GM18498 (cell line): ENCODE results near the gene LCOR.
A peak's percentile ranks its signal among the peaks of the same experiment; 100 is the strongest.

Experiments used
- ATAC-seq: cut with Tn5 transposase; IDR thresholded peaks from one replicate; pipeline ENCODE4 v1.9.1; 2021; ENCODE audit warnings: mild to moderate bottlenecking, moderate library complexity; ENCODE audit not compliant: unreplicated experiment

The LCOR gene

GRCh38 chr10:96982149-96982930 lies 150.2 kb downstream of the LCOR start:
- ATAC-seq = no peak

GRCh38 chr10:96984541-96985131 lies 152.5 kb downstream of the LCOR start:
- peak; percentile 53 for ATAC-seq

GRCh38 chr10:96986200-96986856 lies 154.2 kb downstream of the LCOR start:
- ATAC-seq = no peak

- no peak for ATAC-seq
Measured at GRCh38 chr10:96987141-96987841, 155.2 kb downstream of the LCOR start.

GRCh38 chr10:96987842-96988175 lies 155.7 kb downstream of the LCOR start:
- no peak for ATAC-seq

GRCh38 chr10:96988426-96988825 lies 156.3 kb downstream of the LCOR start:
- no peak for ATAC-seq

- peak; percentile 64 for ATAC-seq
Measured at GRCh38 chr10:96991313-96991841, 159.3 kb downstream of the LCOR start.

GRCh38 chr10:96992721-96993120 lies 160.6 kb downstream of the LCOR start:
- peak; percentile 55 for ATAC-seq

- no peak for ATAC-seq
Measured at GRCh38 chr10:96995851-96996250, 163.8 kb downstream of the LCOR start.

- ATAC-seq = no peak
Measured at GRCh38 chr10:96996275-96996965, 164.3 kb downstream of the LCOR start.

GRCh38 chr10:96998329-96998888 lies 166.3 kb downstream of the LCOR start:
- no peak for ATAC-seq

GRCh38 chr10:96999337-96999736 lies 167.2 kb downstream of the LCOR start:
- ATAC-seq = no peak

- ATAC-seq = no peak
Measured at GRCh38 chr10:96999987-97000386, 167.9 kb downstream of the LCOR start.

GRCh38 chr10:97000487-97001182 lies 168.5 kb downstream of the LCOR start:
- no peak for ATAC-seq

GRCh38 chr10:97001183-97001991 lies 169.3 kb downstream of the LCOR start:
- no peak for ATAC-seq

GRCh38 chr10:97002670-97003069 lies 170.6 kb downstream of the LCOR start:
- no peak for ATAC-seq

GRCh38 chr10:97003151-97003803 lies 171.2 kb downstream of the LCOR start:
- no peak for ATAC-seq

- no peak for ATAC-seq
Measured at GRCh38 chr10:97003804-97004201, 171.7 kb downstream of the LCOR start.
